Activated CD4-positive, alpha-beta T cell treated with anti-CD3 and anti-CD28 coated beads for 36 hours (primary cell): ENCODE measurements around the gene GALK1. TPM values are rescaled to one million over a fixed set of nuclear protein-coding genes. Genes with fewer than 3 reads are reported as not detected.

Experiments used
- ATAC-seq: fragments of 200-7000 bp; cut with Tn5 transposase; one replicate; pipeline ENCODE4 v1.10.0; 2021; ENCODE audit warnings: mild to moderate bottlenecking, moderate library complexity
- CTCF ChIA-PET: fragments of 350-600 bp; sonication (Branson Sonifier 250); formaldehyde crosslinking; loops from one replicate; lab custom pipeline; 2021; ENCODE audit warnings: antibody characterized with exemption; lab: Charles Lee
- POLR2A ChIA-PET: fragments of 350-600 bp; sonication (Branson Sonifier 250); formaldehyde crosslinking; loops from one replicate; lab custom pipeline; 2021; ENCODE audit warnings: antibody characterized with exemption, inconsistent platforms; lab: Charles Lee
- DNase-seq: peaks from one replicate; pipeline ENCODE4 v3.0.0-alpha.2; 2020
- H3K27ac Mint-ChIP-seq: one replicate; pipeline ENCODE4 v1.8.0; 2021; ENCODE audit warnings: mixed read lengths
- H3K27me3 Mint-ChIP-seq: one replicate; pipeline ENCODE4 v1.8.0; 2021; ENCODE audit warnings: mixed read lengths
- H3K36me3 Mint-ChIP-seq: one replicate; pipeline ENCODE4 v1.8.0; 2021; ENCODE audit warnings: low read depth, mixed read lengths
- H3K4me1 Mint-ChIP-seq: one replicate; pipeline ENCODE4 v1.8.0; 2021; ENCODE audit warnings: mixed read lengths
- H3K4me3 Mint-ChIP-seq: one replicate; pipeline ENCODE4 v1.8.0; 2021; ENCODE audit warnings: mild to moderate bottlenecking, moderate library complexity, mixed read lengths
- H3K9me3 Mint-ChIP-seq: one replicate; pipeline ENCODE4 v1.8.0; 2021; ENCODE audit warnings: low read depth, mixed read lengths
- intact Hi-C, 2 experiments: fragments of 100-400 bp; cut with DNase I in 1 of 2; cut with micrococcal nuclease in 1 of 2; formaldehyde crosslinking; loops; one replicate each; pipeline versions ENCODE4 v1.14.2 to v1.15.1; 2022 to 2024; cut with DNase I, micrococcal nuclease
- total RNA-seq, 2 experiments: library from RNA; stranded (reverse); gene quantifications; one replicate each; pipeline ENCODE4 v1.2.3, GENCODE V29; 2021

GALK1 gene
- total RNA-seq, 2 experiments from 2014 or later: 50.3 to 63.2 TPM

DNA sequence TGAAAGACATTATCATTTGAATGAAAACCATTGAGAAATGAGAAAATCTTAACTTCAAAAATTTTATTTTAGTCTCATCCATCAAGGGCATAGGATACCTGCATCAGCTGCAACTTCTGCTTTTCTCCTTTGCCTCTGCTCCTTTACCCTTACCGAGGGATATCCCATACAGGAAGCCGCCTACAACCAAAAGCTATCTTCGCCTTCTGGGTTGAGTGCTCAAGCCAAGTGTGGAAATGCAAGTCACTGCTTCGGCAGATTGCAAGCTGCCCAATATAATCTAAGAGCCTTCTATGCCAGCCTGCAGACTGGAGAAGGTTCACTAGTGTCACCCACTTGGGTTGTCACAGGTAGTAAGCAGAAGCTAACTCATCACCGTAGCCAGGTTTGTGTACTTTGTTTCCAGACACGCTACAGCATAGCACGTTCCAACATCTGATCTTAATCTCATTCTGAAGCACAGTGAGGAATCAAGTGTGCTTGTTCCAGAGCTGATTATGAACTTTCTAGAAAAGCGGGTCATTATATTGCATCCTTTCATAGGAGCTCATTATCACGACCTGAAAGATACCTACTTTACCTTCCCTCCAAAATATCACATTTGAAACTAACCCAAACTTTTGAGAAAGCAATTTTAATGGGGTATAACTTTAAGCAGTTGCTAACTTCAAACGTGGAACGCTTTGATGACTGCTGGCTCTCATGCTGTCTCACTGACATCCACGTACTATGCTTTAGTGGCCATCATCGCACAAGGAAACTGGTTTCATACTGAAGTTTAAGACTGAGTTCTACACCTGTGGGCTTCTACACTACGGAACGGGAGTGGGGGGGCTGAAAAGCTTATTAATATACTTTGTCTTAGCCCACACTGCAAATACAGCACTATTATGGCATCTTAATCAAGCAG, 11.6 kb upstream of the GALK1 start:
- POLR2A ChIA-PET: interaction anchor here (0.7 to 5.8 kb wide), 13 partner anchors 8 to 322 kb away, joined by 3 to 79 read pairs (median 4); partner anchors contain the start of genes GALK1, UNK and WBP2
- DNase-seq: peak; percentile 57
- intact Hi-C loops: loop anchor here (5.0 kb wide), 3 partner anchors 66 to 491 kb away; partner anchors contain the start of genes GALR2 (in 1 of the 2), SRP68 (in 1 of the 2), UBALD2 (in 1 of the 2) and UNC13D (in 1 of the 2)

DNA sequence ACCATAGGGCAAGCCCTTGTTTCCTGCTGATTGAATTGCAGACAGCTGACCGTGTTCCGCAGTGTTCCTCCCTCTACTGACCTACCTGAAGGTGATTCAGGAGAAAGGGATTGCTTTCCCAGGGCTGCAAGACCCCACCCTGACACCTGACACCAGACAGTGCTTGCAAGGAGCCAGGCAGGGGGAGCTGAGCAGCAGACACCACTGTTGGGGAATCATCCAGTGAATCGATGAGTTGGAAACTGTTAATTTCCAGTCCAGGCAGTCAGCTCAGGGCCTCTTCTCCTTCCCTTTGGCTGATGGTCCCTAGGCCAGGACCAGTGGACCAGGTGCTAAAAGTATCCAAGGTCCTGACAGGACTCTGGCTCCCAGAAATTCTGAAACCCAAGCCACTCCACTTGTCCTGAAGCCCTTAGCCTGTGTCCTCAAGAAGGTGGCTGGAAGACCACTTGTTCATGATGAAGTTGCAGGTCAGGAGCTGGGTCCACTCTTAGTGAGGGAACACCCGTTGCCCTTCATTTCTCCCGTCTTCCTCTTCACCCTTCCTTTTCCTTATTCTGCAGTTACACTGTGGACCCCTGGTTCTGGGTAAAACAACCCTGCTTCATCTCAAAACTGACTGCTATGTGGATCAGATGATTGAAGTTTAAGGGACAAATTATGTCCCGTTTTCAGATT, 10.1 kb upstream of the GALK1 start:
- Mint-ChIP-seq H3K36me3 (peaks cover 45% of the 10 kb centered on the region), H3K27me3 (peaks cover 1% of the 10 kb centered on the region), H3K4me3 (peak overlapping the region; percentile 98), H3K9me3 (no peaks in the 10 kb centered on the region), H3K27ac (peak overlapping the region; percentile 78), H3K4me1 (peaks cover 27% of the 10 kb centered on the region)
- intact Hi-C loops: loop anchor here (5.0 kb wide), 3 partner anchors 67 to 492 kb away; partner anchors contain the start of genes GALR2 (in 1 of the 2), SRP68 (in 1 of the 2), UBALD2 (in 1 of the 2) and UNC13D (in 1 of the 2)
- DNase-seq: peak; percentile 43
- no peak for ATAC-seq
- CTCF ChIA-PET: interaction anchor here (0.7 to 3.8 kb wide), 8 partner anchors 9 to 51 kb away, joined by 3 to 14 read pairs (median 4); partner anchors contain the start of gene GALK1
- POLR2A ChIA-PET: interaction anchor here (0.8 to 5.8 kb wide), 10 partner anchors 10 to 319 kb away, joined by 3 to 79 read pairs (median 4); partner anchors contain the start of genes GALK1, RECQL5, TMEM94 and UNC13D

More for the DNA sequence above, 11.6 kb upstream of the GALK1 start:
- peak overlapping the region; percentile 98 for H3K4me3 Mint-ChIP-seq
- H3K4me1 Mint-ChIP-seq: peaks cover 28% of the 10 kb centered on the region
- no peaks in the 10 kb centered on the region for H3K9me3 Mint-ChIP-seq
- peak; percentile 3 for ATAC-seq
- CTCF ChIA-PET: interaction anchor here (0.7 to 3.3 kb wide), 8 partner anchors 8 to 71 kb away, joined by 3 to 14 read pairs (median 3); partner anchors contain the start of genes GALK1 and UNK
- H3K27me3 Mint-ChIP-seq: peaks cover 1% of the 10 kb centered on the region
- peak overlapping the region; percentile 83 for H3K27ac Mint-ChIP-seq
- H3K36me3 Mint-ChIP-seq: peaks cover 45% of the 10 kb centered on the region

GRCh38 chr17:75774471-75774990, 9.5 kb upstream of the GALK1 start:
- H3K27ac Mint-ChIP-seq: no peak overlapping the region
- intact Hi-C loops: no loop called here
- peaks cover under 1% of the 10 kb centered on the region for H3K27me3 Mint-ChIP-seq
- H3K36me3 Mint-ChIP-seq: peaks cover 43% of the 10 kb centered on the region
- DNase-seq (no peak), ATAC-seq (no peak)
- ChIA-PET POLR2A (interaction anchor here (1.0 to 5.8 kb wide), 9 partner anchors 11 to 318 kb away, joined by 3 to 79 read pairs (median 4); partner anchors contain the start of genes GALK1, TMEM94, UNC13D and UNK), CTCF (interaction anchor here (0.7 to 3.8 kb wide), 7 partner anchors 9 to 52 kb away, joined by 3 to 14 read pairs (median 11); partner anchors contain the start of gene GALK1)
- H3K4me1 Mint-ChIP-seq: peaks cover 21% of the 10 kb centered on the region
- no peaks in the 10 kb centered on the region for H3K9me3 Mint-ChIP-seq
- no peak overlapping the region for H3K4me3 Mint-ChIP-seq

DNA sequence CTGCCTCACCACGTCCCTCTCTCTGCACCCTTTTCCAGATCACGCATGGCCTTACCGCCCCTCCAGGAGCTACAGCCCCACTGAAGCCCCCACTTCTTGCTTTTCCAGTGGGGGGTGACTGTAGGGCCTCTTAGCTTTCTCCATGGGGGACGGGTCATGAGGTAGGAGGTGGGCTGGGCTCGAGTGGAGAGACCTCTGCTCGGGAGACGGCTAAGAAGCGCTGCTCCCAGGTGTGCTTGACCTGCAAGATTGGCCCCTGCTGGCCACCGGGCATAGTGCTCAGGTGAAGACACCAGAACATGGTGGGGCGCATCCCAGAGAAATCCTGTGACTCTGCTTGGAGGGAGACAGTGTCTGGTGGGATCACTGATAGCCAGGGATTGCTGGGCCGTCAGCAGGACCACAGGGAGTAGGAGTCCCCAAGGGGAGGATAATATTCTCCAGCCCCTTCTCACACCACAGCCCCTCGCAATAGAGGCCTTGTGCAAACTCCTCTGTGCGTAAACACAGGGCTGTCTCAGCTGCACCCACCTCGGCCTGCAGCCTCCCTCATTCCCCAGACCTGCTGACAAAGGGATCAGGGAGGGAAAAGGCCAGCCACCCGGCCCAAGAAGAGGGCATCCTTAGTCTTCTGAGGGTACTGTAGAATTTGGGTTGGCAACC, 8.9 kb upstream of the GALK1 start:
- Mint-ChIP-seq H3K9me3 (no peaks in the 10 kb centered on the region), H3K4me3 (no peak overlapping the region), H3K27me3 (no peaks in the 10 kb centered on the region), H3K36me3 (peaks cover 41% of the 10 kb centered on the region), H3K27ac (no peak overlapping the region), H3K4me1 (peaks cover 21% of the 10 kb centered on the region)
- POLR2A ChIA-PET: interaction anchor here (0.7 to 5.8 kb wide), 11 partner anchors 10 to 679 kb away, joined by 3 to 79 read pairs (median 4); partner anchors contain the start of genes GALK1, UBE2O, UNK and WBP2
- intact Hi-C loops: no loop called here
- DNase-seq (no peak), ATAC-seq (no peak)
- CTCF ChIA-PET: interaction anchor here (0.5 to 3.8 kb wide), 6 partner anchors 8 to 152 kb away, joined by 4 to 14 read pairs (median 11); partner anchors contain the start of gene GALK1

DNA sequence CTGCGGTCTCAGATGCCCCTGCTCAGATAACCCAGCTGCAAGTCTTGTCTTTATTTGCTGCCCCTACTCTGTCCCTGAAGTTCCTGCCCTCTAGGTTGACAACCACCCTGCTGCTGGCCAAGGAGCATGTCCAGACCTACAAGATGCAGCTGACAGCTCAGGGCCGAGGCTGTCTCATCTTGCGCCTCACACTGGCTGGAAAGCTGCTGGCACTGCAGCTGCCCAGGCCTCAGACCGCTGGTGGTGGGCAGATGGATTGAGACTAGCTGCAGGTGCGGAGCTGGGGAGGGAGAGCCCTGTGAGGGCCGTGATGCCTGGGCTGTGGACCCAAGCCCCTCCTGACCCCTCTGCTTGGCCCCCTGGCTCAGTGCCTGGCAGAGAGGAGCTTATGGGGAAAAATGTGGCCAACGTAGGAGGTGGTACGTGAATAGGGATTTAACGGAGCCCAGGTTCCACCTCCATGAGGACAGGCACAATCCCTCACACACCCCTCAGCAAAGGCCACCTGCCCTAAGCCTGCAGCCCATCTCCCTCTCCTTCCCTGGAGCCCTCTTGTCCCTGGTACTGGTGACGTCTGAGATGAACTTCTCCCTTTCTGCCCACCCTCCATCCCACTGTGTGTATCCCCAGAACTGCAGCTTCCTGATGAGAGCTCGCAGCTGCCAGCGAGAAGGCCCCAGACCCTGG, 8.3 kb upstream of the GALK1 start:
- H3K27ac Mint-ChIP-seq: no peak overlapping the region
- no peak overlapping the region for H3K4me3 Mint-ChIP-seq
- DNase-seq: no peak
- intact Hi-C loops: no loop called here
- ChIA-PET POLR2A (interaction anchor here (0.6 to 5.8 kb wide), 11 partner anchors 10 to 680 kb away, joined by 3 to 79 read pairs (median 4); partner anchors contain the start of genes GALK1, UBE2O, UNK and WBP2), CTCF (interaction anchor here (1.2 to 3.8 kb wide), 6 partner anchors 10 to 60 kb away, joined by 4 to 12 read pairs (median 10); no protein-coding TSS in a partner anchor)
- no peaks in the 10 kb centered on the region for H3K27me3 Mint-ChIP-seq
- H3K4me1 Mint-ChIP-seq: peaks cover 21% of the 10 kb centered on the region
- H3K36me3 Mint-ChIP-seq: peaks cover 34% of the 10 kb centered on the region
- H3K9me3 Mint-ChIP-seq: no peaks in the 10 kb centered on the region
- ATAC-seq: no peak

GRCh38 chr17:75771334-75772281, 6.6 kb upstream of the GALK1 start:
- DNase-seq (no peak), ATAC-seq (no peak)
- CTCF ChIA-PET: interaction anchor here (0.6 to 3.8 kb wide), 3 partner anchors 10 to 26 kb away, joined by 3 to 11 read pairs (median 4); no protein-coding TSS in a partner anchor
- H3K27me3 Mint-ChIP-seq: no peaks in the 10 kb centered on the region
- peaks cover 17% of the 10 kb centered on the region for H3K36me3 Mint-ChIP-seq
- POLR2A ChIA-PET: interaction anchor here (5.8 kb wide), 1 partner anchor 8 kb away, joined by 79 read pairs; the partner anchor contains the start of gene GALK1
- peaks cover 12% of the 10 kb centered on the region for H3K4me1 Mint-ChIP-seq
- H3K9me3 Mint-ChIP-seq: no peaks in the 10 kb centered on the region
- peak overlapping the region; percentile 38 for H3K27ac Mint-ChIP-seq
- intact Hi-C loops: no loop called here
- no peak overlapping the region for H3K4me3 Mint-ChIP-seq

- ATAC-seq (no peak), DNase-seq (no peak)
- CTCF ChIA-PET: interaction anchor here (0.6 to 1.8 kb wide), 4 partner anchors 10 to 226 kb away, joined by 3 to 7 read pairs (median 4); no protein-coding TSS in a partner anchor
- Mint-ChIP-seq H3K4me1 (no peaks in the 10 kb centered on the region), H3K36me3 (no peaks in the 10 kb centered on the region), H3K9me3 (no peaks in the 10 kb centered on the region), H3K27me3 (no peaks in the 10 kb centered on the region), H3K4me3 (no peak overlapping the region), H3K27ac (no peak overlapping the region)
- POLR2A ChIA-PET: interaction anchor here (0.9 kb wide), 1 partner anchor 11 kb away, joined by 4 read pairs; no protein-coding TSS in a partner anchor
- intact Hi-C loops: no loop called here
These were observed 4.5 kb upstream of the GALK1 start for GRCh38 chr17:75769536-75769935.

- Mint-ChIP-seq H3K27ac (no peak overlapping the region), H3K27me3 (no peaks in the 10 kb centered on the region), H3K4me3 (no peak overlapping the region), H3K9me3 (no peaks in the 10 kb centered on the region), H3K36me3 (peaks cover 1% of the 10 kb centered on the region), H3K4me1 (peaks cover 3% of the 10 kb centered on the region)
- ChIA-PET CTCF (no interaction called here), POLR2A (interaction anchor here (1.3 kb wide), 1 partner anchor 9 kb away, joined by 18 read pairs; no protein-coding TSS in a partner anchor)
- intact Hi-C loops: no loop called here
- ATAC-seq: no peak
- DNase-seq: no peak
These were observed 2.9 kb upstream of the GALK1 start for GRCh38 chr17:75767881-75768280.
